GM18867 (cell line): Measurements from ENCODE around the gene SPATA22.
"Not testable (repeated sequence)": the region's sequence is repeated elsewhere in the genome, so short reads cannot be mapped to it uniquely, and the experiment has no call there.

Experiments
- ATAC-seq: cut with Tn5 transposase; IDR thresholded peaks from one replicate; pipeline ENCODE4 v1.9.1; 2021; ENCODE audit warnings: mild to moderate bottlenecking, moderate library complexity; ENCODE audit not compliant: unreplicated experiment

SPATA22 gene

GRCh38 chr17:3475251-3475685 is 3.6 kb upstream of the SPATA22 start:
- no peak for ATAC-seq

- ATAC-seq = no peak
These were observed 2.6 kb upstream of the SPATA22 start for GRCh38 chr17:3474212-3474611.

GRCh38 chr17:3472137-3472536 is 518 bp upstream of the SPATA22 start:
- no peak for ATAC-seq

- no peak for ATAC-seq
These were observed 2.1 kb downstream of the SPATA22 start for GRCh38 chr17:3469529-3469928.

GRCh38 chr17:3466355-3466754 is 5.3 kb downstream of the SPATA22 start:
- not testable (repeated sequence) for ATAC-seq

- ATAC-seq = no peak
These were observed 23.5 kb downstream of the SPATA22 start for GRCh38 chr17:3448059-3448665.

GRCh38 chr17:3447625-3448024 is 24.0 kb downstream of the SPATA22 start:
- no peak for ATAC-seq

- no peak for ATAC-seq
These were observed 31.2 kb downstream of the SPATA22 start for GRCh38 chr17:3440451-3440850.

GRCh38 chr17:3438368-3438767 is 33.3 kb downstream of the SPATA22 start:
- no peak for ATAC-seq

GRCh38 chr17:3433741-3434140 is 37.9 kb downstream of the SPATA22 start, which contains the start of gene OR1E2:
TSS of gene OR1E2 (minus strand) at chr17:3433841. CDS start at chr17:3433841, 0 bp downstream.
- no peak for ATAC-seq

- not testable (repeated sequence) for ATAC-seq
These were observed 38.4 kb downstream of the SPATA22 start for GRCh38 chr17:3433215-3433614.

- ATAC-seq = no peak
These were observed 53.4 kb downstream of the SPATA22 start for GRCh38 chr17:3418222-3418621.

GRCh38 chr17:3415610-3416009 is 56.0 kb downstream of the SPATA22 start:
- no peak for ATAC-seq

GRCh38 chr17:3412216-3412615 is 59.4 kb downstream of the SPATA22 start:
- not testable (repeated sequence) for ATAC-seq

- ATAC-seq = no peak
These were observed 60.5 kb downstream of the SPATA22 start, which contains the start of gene OR3A3 for GRCh38 chr17:3411070-3411469. TSS of gene OR3A3 (plus strand) at chr17:3411370.

GRCh38 chr17:3403856-3404255 is 67.8 kb downstream of the SPATA22 start:
- ATAC-seq = not testable (repeated sequence)

- ATAC-seq = no peak
These were observed 69.8 kb downstream of the SPATA22 start for GRCh38 chr17:3401786-3402185.

GRCh38 chr17:3400055-3400454 is 71.6 kb downstream of the SPATA22 start:
- no peak for ATAC-seq

- ATAC-seq = no peak
These were observed 73.3 kb downstream of the SPATA22 start, which contains the start of gene OR1E1 for GRCh38 chr17:3398310-3398709. TSS of gene OR1E1 (minus strand) at chr17:3398410. CDS start at chr17:3398410, 0 bp downstream.

- not testable (repeated sequence) for ATAC-seq
These were observed 73.8 kb downstream of the SPATA22 start for GRCh38 chr17:3397801-3398200.
